GM11168 (cell line): ENCODE results near the gene LTBP1.
"Not testable (repeated sequence)": the region's sequence is repeated elsewhere in the genome, so short reads cannot be mapped to it uniquely, and the experiment has no call there.

ENCODE experiments used
- in situ Hi-C: fragments of 300-500 bp; cut with MboI; formaldehyde crosslinking; loops from one replicate; pipeline ENCODE4 v1.12.0; 2022; ENCODE audit warnings: low sequenced_read_pairs; ENCODE audit not compliant: unreplicated experiment

Gene LTBP1

DNA sequence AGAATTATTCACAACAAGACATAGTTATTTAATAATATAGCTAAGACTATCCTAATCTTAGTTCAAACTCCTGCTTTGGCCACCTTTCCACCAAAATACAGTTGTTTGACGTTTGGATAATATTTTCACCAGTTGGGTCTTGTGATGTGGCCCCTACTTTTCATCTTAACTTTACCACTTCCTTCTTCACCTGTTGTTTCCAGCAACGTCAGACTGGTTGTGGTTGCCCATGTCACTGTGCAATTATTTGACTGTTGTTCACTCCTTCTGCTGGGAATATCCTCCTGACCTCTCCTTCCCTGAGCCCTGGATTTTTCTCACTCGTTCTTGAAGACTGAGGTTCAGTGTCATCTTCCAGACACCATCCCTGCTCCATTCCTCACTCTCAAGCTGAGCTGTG is 397.5 kb downstream of the LTBP1 start:
- in situ Hi-C loops = no loop called here

DNA sequence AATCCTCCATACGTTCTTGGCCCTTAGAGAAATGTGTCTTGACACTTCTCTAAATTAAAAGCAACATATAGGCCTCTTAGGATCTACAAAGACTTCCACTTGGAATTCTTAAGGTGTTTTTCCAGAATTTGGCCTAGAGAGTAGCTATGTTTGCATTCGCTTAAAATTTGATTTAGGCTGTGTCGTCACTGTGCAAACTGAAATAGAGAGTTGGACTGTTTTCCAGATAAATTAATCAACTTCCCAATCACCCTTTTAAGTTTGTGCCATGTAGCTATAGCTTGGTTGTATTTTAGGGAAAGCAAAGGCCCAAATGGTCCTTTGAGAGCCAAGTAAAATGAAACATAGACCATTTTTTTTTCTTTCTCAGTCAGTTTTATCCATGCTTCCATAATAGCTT is 401.1 kb downstream of the LTBP1 start:
- in situ Hi-C loops = no loop called here

DNA sequence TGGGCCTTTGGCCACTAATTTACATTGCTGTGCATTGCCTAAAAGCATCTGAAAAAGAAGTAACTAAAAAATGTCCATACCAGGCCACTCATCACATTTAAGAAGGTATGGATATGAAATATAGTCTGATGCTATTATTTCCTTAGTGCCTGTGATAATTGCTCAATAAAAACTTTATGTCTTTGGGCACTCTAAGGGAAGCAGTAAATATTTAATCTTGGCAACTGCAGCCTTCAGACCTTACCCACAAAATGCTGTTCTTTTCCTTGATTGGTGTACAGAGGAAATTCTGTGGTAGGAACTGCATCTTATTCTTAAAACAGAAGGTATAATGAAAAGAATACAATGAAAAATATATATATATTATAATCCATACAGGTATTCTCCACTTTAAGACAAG is 403.9 kb downstream of the LTBP1 start:
- in situ Hi-C loops = no loop called here

DNA sequence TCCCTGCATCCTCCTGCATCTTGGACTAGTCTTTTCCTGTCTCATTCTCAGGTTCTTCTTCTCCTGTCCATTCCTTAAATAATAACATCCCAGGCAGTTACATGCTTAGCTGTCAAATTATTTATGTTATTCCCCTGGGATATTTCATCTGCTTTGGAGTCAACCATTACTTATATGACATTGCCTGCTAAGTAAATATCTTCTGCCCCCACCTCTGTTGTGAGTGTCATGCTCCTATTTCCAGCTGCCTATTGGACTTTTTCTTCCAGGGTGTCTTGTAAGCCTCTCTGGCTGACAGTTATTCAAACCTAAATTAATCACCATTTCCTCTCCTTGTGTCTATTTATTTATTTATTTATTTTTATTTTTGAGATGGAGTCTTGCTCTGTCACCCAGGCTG is 405.0 kb downstream of the LTBP1 start:
- in situ Hi-C loops = no loop called here

DNA sequence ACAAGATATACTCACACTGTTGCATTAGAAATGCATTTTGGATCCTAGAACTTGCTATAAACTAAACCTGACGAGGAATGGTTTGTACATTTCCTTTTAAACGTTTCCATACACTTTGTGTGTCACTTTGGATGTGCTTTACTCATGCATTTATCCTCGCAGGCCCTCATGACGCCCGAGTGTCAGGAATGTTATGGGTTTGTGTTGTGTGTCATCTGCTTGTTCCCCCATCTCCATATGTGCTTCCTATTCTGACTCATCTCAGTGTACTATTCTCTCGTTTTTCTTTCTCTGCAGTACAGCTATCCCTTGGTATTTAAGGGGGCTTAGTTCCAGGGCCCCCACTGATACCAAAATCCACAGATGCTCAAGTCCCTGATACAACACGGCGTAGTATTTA is 408.2 kb downstream of the LTBP1 start:
- in situ Hi-C loops = no loop called here

DNA sequence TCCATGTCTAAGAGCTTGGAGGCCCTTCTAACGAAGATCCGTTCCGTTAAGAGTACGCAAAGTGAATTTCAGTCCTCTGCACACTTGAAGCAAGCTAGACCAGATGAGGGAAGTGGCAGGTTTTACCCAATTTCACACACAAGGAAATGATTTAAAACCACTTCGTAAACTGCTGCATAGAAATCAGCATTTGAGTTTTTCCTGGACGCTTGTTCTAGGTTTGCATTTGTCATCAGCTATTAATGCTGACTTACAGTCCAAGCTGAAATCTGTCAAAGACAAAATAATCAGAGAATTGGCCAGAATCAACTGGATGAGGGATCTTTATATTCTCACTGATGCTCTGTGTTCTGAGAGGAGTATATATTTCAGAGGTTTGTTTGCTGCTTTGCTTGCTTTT is 412.1 kb downstream of the LTBP1 start:
- in situ Hi-C loops = no loop called here

DNA sequence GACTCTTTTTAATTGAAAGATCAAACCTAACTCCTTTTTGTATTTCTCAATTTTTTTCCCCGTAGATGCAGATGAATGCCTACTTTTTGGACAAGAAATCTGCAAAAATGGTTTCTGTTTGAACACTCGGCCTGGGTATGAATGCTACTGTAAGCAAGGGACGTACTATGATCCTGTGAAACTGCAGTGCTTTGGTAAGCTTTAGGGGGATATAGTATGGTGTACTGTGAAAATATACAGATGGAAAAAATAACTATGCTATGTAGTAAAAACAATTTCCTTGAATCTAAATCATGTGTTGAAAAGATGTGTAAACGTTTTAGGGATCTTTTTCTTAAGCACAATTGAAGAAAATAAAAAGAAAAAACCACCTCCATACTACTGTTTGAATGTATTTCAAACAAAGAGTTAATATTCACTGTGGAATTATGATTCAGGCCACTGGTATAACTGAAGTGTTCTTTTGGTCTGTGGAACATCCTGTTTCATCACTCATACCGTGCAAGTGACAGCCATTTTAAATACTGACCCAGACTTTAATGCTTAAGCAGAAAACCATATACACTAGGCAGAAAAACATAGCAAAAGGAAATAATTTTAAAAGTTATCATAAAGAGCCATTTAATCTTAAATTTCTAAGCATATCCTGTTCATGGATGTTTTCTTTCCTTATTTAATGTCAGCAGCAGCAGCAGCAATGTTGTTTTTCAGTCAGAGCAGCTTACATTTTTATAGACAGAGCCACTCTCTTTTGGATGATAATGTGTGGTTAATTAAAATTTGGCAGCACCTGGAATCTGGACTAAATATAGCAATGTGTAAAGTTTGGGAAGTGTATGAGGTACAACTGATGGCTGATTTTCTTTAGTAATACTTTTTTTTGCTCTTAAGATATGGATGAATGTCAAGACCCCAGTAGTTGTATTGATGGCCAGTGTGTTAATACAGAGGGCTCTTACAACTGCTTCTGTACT is 416.9 kb downstream of the LTBP1 start:
- in situ Hi-C loops = no loop called here

DNA sequence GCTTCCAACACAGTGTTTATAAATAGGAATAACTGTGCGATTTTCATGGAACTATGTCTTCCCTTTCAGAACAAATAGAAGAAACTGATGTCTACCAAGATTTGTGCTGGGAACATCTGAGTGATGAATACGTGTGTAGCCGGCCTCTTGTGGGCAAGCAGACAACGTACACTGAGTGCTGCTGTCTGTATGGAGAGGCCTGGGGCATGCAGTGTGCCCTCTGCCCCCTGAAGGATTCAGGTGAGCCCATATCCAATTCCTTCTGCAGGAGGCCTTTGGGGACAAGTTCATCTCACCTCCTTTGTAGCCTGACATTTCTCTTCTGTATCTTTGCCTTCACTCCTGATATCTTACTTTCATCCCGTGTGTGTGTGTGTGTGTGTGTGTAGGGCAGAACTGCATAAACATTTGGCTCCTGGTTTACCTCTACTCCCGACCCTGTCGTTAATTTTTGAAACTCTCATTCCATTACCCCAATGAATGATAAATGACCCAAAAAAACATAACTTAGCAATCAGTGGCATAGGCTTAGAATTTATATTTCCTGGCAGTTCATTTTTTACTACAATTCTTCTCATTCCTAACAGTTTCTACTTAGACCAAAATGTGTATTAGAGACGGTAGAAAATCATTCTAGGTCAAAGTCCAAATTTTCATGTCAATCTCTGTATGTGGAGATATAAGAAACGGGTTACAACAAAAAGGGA is 418.7 kb downstream of the LTBP1 start:
- in situ Hi-C loops = no loop called here

DNA sequence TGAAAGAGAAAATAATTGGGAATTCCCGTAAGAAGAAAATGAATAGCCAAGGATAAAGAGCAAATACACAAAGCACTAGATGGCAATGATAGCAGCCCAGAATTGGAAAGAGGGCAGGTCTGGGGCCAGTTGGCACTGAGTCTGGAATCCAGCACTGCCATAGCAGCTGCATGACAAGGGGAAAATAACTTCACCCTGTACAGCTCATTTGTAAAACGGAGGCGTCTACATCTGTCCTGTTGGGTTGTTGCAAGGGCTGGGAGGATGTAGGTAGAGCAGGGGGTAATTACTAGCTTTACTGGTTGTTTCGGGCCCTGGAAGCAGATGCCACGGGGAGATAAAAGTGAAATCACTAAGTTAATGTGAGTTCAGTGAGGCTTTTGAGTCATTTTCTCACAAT is 419.7 kb downstream of the LTBP1 start:
- in situ Hi-C loops = no loop called here

DNA sequence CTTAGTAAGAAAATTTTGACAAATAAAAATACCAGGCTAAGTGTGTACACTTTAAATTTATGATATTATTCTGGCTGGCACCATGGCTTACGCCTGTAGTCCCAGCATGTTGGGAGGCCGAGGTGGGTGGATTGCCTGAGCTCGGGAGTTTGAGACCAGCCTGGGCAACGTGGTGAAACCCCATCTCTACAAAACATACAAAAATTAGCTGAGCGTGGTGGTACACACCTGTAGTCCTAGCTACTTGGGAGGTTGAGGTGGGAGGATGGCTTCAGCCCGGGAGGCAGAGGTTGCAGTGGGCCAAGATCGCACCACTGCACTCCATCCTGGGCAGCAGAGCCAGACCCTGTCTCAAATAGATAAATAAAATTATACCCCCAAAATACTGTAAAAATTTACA is 421.8 kb downstream of the LTBP1 start:
- in situ Hi-C loops = not testable (repeated sequence)

DNA sequence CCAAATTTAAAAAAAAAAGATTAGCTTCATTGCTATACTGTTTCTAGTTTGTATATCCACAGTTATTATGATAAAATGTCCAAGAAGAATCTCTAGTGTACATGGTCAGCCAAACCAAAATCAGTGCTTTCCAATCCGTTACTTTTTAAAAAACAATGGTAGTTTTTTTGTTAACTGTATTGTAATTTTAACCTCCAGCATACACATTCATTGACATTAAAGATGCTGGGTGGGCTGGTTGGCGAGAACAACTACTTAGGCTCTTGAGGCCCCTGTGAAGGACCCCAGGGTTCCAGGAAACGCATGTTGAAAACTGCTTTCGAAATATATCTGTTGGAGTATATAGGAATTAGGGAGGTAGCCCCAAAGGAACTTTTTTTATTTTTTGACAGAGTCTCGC is 422.4 kb downstream of the LTBP1 start:
- in situ Hi-C loops = no loop called here

DNA sequence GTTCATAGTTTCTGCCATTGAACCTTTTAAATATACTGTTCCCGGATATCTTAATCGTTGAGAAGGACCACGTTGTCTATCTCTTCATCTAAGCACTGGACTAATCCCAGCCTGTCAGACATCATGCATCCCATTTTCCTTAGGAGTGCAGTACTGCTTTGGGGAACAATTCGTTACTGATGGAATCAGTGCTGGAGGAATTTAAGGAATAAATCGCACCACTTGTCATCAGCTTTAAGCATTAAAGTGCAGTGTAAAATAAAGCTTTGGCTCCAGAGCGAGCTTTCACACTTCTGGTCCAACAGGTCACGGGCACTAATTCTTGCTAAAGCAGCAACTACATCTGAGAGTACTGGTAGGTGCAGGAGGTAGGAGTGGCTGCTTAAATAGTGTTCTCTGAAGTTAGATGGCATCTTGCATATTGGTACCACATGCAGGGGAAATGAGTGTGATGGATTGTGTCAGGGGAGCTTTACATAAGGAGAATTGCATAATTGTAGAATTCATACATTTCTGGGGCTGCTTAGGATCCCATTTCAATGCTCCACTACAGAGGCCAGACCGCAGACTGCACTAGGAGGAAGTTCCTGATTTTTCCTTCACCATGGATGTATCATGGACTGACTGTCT is 424.0 kb downstream of the LTBP1 start:
- in situ Hi-C loops = no loop called here

DNA sequence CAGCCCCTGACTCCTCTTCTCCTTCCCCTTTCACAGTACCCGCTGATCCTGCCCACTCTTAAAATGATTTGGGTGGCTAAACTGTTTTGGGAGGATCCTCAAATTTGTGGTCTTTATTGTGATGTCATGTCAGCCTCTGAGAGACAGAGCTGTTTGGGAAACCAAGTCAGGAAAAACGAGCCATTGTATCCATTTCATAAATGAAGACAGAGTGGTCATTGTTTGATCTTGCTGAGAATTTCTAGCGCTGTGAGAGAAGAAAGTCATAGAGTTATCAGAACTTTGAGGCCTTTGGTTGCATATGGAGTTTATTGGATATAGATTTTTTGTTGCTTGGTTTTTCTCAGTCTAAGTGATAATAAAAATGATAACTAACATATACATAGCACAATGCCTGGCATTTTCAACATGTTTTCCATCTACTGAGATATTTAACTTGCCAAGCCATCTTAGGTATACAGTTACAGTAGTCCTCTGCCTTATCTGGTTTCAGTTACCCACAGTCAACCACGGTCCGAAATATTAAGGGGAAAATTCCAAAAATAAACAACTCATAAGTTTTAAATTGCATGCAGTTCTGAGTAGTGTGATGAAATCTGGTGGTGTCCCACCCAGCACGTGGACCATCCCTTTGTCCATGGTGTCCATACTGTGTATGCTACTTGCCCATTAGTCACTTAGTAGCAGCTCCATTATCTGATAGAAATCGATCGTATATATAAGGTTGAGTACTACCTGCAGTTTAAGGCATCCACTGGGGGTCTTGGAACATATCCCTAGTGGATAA is 424.7 kb downstream of the LTBP1 start:
- in situ Hi-C loops = no loop called here

DNA sequence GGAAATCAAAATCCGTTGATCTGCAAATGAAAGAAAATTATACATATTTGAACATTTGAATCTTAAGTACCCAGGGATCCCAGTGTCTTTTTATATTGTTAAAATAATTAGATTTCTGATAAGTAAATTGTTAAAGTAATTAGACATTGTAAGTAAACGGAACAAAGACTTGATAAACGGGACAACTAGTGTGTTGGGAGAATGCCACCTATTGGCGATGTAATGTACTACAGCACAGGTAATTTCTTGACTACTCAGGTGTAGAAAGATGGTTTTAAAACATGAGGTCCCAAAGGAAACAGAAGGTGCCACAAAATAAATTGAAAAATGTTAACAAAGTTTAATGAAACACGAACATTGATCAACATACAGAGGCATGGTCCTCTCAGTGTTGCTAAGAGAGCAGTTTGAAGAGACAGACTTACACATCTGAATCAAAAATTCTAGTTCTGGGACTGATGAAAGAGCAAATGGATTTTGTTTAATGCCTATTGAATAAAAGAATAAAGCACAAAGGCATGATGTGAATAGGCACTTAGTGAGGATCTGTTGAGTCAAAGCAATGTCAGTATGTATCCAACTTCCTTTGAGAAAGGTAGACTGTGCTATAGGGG is 426.3 kb downstream of the LTBP1 start:
- in situ Hi-C loops = no loop called here

DNA sequence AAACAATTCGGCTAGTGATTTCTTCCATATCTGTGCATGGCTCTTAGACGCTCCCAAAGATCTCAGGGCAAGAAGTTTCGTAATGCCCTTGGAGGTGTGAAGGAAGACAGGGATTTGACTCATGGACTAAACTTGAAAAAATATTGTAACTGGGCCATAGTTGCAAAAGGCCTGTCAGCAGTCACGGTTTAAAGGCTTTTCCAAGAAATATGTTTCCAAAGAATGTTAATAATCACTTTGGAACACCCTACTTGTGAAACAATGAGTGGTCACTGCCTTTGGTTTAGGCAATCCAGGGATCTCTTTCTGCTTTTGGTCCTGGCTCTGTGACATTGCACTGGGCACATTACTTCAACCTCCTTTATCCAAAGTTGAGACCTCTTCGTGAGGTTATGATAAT is 427.2 kb downstream of the LTBP1 start:
- in situ Hi-C loops = no loop called here

DNA sequence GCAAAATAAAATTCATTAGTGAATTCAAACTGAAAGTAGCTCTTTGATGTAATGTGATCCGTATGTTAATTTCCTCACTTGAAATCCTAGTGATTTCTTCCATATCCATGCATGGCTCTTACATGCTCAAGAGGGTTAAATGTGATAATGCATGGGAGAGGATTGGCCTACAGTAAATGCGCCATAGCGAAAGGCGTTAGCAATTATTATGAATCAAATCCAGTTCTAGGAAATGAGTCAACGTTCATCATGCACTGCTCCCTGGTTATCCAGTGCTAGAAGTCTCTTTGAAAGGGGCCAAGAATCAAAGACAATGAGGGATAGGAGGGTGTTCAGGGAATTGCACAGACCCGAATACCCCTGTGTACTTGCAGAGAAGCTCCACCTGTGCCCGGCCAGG is 428.3 kb downstream of the LTBP1 start:
- in situ Hi-C loops = loop anchor here (25.0 kb wide), 2 partner anchors 588 to 813 kb away; no protein-coding TSS in a partner anchor

DNA sequence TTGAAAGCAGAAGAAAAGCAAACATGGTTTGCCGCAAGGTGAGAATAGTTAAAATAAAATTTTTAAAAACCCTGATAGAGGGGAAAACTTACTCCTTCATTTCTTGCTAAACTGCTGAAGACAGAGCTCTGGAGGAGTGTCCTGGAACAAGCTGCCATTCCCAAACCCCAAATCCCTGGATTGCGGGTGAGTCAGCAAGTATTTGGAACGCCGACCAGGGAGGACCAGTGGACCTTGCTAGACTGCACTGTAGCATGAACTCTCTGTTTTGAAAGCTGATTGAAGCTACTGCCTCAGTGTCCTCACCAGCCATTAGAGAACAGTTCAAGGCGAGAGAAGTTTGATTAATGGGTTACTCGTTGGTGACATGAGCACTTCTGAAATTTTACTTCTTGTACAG is 430.3 kb downstream of the LTBP1 start:
- in situ Hi-C loops = loop anchor here (25.0 kb wide), 2 partner anchors 590 to 815 kb away; no protein-coding TSS in a partner anchor

DNA sequence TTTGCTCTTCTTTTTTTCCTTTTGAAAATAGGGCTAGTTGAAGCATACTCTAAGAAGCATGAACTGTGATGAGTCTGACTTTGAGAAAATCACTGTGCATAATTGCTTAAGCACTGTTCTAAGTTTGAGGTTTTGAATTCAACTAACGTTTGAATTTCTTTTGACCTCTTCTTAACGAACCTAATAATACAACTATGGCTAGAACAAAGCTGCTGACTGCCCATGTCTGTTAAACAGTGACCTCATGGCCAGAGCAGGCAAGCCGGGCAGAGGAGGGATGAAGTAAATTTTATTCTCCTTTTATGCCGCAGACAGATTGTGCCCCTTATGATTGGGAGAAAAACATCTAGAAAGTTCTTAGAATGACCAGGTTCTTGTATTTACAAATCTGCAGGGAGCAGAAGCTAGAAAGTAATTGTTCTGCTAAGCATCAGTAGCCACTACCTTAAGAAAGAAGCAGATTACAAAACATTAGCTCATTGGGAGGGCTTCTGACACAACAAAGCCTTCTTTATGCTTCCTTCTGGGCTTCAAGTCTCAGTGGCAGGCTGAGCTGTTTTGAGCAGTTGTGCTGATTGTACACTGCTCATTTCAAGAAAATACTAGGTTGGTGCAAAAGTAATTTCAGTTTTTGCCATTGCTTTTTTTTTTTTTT is 431.9 kb downstream of the LTBP1 start:
- in situ Hi-C loops = loop anchor here (25.0 kb wide), 2 partner anchors 591 to 816 kb away; no protein-coding TSS in a partner anchor

DNA sequence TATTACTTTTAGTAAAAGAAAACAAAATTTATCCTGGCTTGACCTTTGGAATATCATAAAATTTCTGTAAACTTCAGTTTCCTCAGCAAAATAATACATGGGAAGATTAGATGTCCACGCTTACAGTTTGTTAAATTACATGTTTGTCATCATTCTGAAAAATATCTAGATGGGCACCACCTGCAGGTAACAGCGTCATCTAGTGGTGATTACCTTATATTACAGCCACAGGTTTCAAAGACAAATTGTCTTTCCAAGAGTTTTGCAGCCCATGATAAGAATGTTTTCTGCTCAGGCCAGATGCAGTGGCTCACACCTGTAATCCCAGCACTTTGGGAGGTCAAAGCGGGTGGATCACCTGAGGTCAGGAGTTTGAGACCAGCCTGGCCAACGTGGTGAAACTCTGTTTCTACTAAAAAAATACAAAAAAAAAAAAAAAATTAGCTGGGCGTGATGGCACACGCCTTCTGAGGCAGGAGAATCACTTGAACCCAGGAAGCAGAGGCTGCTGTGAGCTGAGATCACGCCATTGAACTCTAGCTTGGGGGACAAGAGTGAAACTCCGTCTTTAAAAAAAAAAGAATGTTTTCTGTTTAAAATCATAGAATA is 433.4 kb downstream of the LTBP1 start:
- in situ Hi-C loops = loop anchor here (25.0 kb wide), 2 partner anchors 593 to 818 kb away; no protein-coding TSS in a partner anchor
